BE2C (cell line): Measurements from ENCODE around the gene HDAC4.

Source experiments
- DNase-seq: peaks from one replicate; pipeline ENCODE4 v3.0.0-alpha.2; 2020
- H3K27me3 ChIP-seq: fragments of 250-450 bp; sonication (Bioruptor Pico); 2 replicates; pipeline ENCODE4 v1.5.1; 2020; ENCODE audit warnings: mild to moderate bottlenecking
- H3K36me3 ChIP-seq: fragments of 250-450 bp; sonication (Bioruptor Pico); 2 replicates; pipeline ENCODE4 v1.5.1; 2020; ENCODE audit warnings: mild to moderate bottlenecking
- H3K4me1 ChIP-seq: fragments of 250-450 bp; sonication (Bioruptor Pico); 2 replicates; pipeline ENCODE4 v1.5.1; 2020
- H3K4me3 ChIP-seq: 2 replicates; pipeline ENCODE4 v1.5.1; 2011; ENCODE audit warnings: low read depth, low read length
- H3K9me3 ChIP-seq: fragments of 250-450 bp; sonication (Bioruptor Pico); 2 replicates; pipeline ENCODE4 v1.5.1; 2020
- CTCF ChIP-seq: IDR thresholded peaks from 2 replicates; pipeline ENCODE4 v1.5.1; 2012; ENCODE audit warnings: mild to moderate bottlenecking, low read depth, low read length

Gene HDAC4

GRCh38 chr2:239438995-239439753 lies 38.4 kb upstream of the HDAC4 start:
- H3K9me3 ChIP-seq: no peaks in the 10 kb centered on the region
- no peak for TF ChIP-seq CTCF
- no peaks in the 10 kb centered on the region for H3K36me3 ChIP-seq
- no peaks in the 10 kb centered on the region for H3K4me1 ChIP-seq
- no peak for DNase-seq
- H3K4me3 ChIP-seq: no peak overlapping the region
- peaks cover 28% of the 10 kb centered on the region for H3K27me3 ChIP-seq

- peaks cover 23% of the 10 kb centered on the region for H3K27me3 ChIP-seq
- no peaks in the 10 kb centered on the region for H3K36me3 ChIP-seq
- no peak for DNase-seq
- no peaks in the 10 kb centered on the region for H3K9me3 ChIP-seq
- no peak for TF ChIP-seq CTCF
- H3K4me1 ChIP-seq: no peaks in the 10 kb centered on the region
- no peak overlapping the region for H3K4me3 ChIP-seq
These were observed 37.5 kb upstream of the HDAC4 start for GRCh38 chr2:239438368-239438767.

- H3K9me3 ChIP-seq: no peaks in the 10 kb centered on the region
- H3K27me3 ChIP-seq: peaks cover 14% of the 10 kb centered on the region
- DNase-seq: no peak
- H3K36me3 ChIP-seq: no peaks in the 10 kb centered on the region
- no peak overlapping the region for H3K4me3 ChIP-seq
- no peak for TF ChIP-seq CTCF
- H3K4me1 ChIP-seq: no peaks in the 10 kb centered on the region
These were observed 36.0 kb upstream of the HDAC4 start for GRCh38 chr2:239436669-239437335.

- H3K4me3 ChIP-seq: no peak overlapping the region
- TF ChIP-seq CTCF: no peak
- H3K27me3 ChIP-seq: peaks cover 17% of the 10 kb centered on the region
- H3K36me3 ChIP-seq: no peaks in the 10 kb centered on the region
- H3K4me1 ChIP-seq: no peaks in the 10 kb centered on the region
- H3K9me3 ChIP-seq: no peaks in the 10 kb centered on the region
- no peak for DNase-seq
These were observed 35.3 kb upstream of the HDAC4 start for GRCh38 chr2:239436076-239436475.

DNA sequence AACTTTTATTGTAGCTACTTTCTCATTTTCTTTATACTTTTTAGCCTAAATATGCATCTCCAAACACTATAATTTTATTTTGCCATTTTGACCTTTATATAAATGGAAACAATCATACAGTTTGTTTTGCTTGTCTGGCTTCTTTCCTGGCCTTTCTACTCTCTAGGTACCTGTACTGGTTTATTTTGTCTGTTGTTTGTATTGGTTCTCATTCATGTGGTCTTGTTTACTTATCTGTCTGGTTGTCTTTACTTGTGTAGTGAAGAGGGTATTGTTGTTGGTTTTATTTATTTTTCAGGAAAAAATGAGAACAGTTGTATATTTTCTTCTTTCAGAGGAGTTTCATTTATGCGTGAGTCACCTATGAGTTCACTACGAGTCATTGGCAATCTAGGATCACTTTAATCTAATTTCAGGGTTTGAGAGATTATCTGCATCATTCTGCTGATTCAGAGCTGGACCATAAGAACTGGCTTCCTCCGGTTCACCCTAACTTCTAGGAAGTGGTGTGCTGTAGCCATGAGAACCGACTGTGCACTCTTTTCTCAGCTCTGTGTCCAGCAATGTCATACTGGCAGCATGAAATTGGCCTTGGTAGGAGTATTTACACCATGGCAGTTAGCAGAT lies 33.1 kb upstream of the HDAC4 start:
- H3K27me3 ChIP-seq: peaks cover 13% of the 10 kb centered on the region

More for the DNA sequence above, 33.1 kb upstream of the HDAC4 start:
- H3K36me3 ChIP-seq: no peaks in the 10 kb centered on the region
- DNase-seq: no peak
- no peak for TF ChIP-seq CTCF
- no peak overlapping the region for H3K4me3 ChIP-seq
- H3K4me1 ChIP-seq: no peaks in the 10 kb centered on the region
- no peaks in the 10 kb centered on the region for H3K9me3 ChIP-seq
